Neural crest cell (in vitro differentiated cells): ENCODE results near the gene SEMA3B. TPM values are rescaled to one million over a fixed set of nuclear protein-coding genes. Genes with fewer than 3 reads are reported as not detected.
A peak's percentile ranks its signal among the peaks of the same experiment; 100 is the strongest.

ENCODE experiments used
- DNase-seq: peaks from one replicate; pipeline ENCODE4 v3.0.0; 2021; ENCODE audit warnings: low read depth, mixed read lengths, low spot score
- H3K27ac Mint-ChIP-seq: one replicate; pipeline ENCODE4 v1.8.0; 2021; ENCODE audit warnings: mild to moderate bottlenecking, mixed read lengths; ENCODE audit not compliant: unreplicated experiment
- H3K27me3 Mint-ChIP-seq: 2 replicates; pipeline ENCODE4 v1.8.0; 2021; ENCODE audit warnings: low read depth, mild to moderate bottlenecking, mixed read lengths
- H3K36me3 Mint-ChIP-seq: 2 replicates; pipeline ENCODE4 v1.8.0; 2021; ENCODE audit warnings: low read depth, mild to moderate bottlenecking, mixed read lengths
- H3K4me1 Mint-ChIP-seq: 2 replicates; pipeline ENCODE4 v1.8.0; 2021; ENCODE audit warnings: mixed read lengths
- H3K4me3 Mint-ChIP-seq: one replicate; pipeline ENCODE4 v1.8.0; 2021; ENCODE audit warnings: mild to moderate bottlenecking, mixed read lengths
- H3K9me3 Mint-ChIP-seq: 2 replicates; pipeline ENCODE4 v1.8.0; 2021; ENCODE audit warnings: mixed read lengths
- total RNA-seq: library from RNA; stranded (reverse); gene quantifications from 2 replicates; pipeline ENCODE4 v1.2.1, GENCODE V29; 2021
- TF ChIP-seq, protein P1 (sequence below): fragments of 200-600 bp; sonication (generic); conservative IDR thresholded peaks from 2 replicates; pipeline ENCODE4 v1.5.0; 2021; ENCODE audit warnings: antibody characterized with exemption, mild to moderate bottlenecking

The SEMA3B gene
- total RNA-seq, 1 donor from 2014 or later, result 2.9 TPM

DNA sequence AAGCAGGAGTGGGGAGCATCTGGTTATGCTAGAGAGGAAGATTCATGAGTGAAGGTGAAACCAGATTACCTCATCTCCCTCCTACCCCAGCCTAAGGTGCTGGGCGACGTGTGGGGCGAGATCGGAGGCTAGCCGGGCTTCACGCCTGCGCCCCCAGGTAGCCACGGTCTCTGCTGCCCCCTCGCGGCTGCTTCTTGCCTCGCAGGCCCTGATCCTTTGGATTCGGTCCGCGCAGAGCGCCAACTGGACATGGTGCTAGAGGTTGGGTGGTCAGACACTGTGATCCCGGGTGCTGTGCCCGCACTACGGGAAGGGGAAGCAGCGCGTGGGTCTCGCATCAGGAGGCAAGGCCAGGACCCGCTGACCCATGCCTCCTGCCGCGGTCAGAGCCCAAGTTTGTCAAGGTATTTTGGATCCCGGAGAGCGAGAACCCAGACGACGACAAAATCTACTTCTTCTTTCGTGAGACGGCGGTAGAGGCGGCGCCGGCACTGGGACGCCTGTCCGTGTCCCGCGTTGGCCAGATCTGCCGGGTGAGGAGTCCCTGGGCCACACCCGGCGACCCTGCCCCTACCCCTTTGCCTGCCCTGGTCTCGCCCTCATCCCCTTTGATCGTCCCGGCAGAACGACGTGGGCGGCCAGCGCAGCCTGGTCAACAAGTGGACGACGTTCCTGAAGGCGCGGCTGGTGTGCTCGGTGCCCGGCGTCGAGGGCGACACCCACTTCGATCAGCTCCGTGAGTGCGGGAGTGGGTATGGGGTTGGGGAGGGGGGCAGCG, 4.2 kb downstream of the SEMA3B start:
- no peaks in the 10 kb centered on the region for H3K9me3 Mint-ChIP-seq
- H3K4me3 Mint-ChIP-seq, result peak overlapping the region; percentile 81

DNA sequence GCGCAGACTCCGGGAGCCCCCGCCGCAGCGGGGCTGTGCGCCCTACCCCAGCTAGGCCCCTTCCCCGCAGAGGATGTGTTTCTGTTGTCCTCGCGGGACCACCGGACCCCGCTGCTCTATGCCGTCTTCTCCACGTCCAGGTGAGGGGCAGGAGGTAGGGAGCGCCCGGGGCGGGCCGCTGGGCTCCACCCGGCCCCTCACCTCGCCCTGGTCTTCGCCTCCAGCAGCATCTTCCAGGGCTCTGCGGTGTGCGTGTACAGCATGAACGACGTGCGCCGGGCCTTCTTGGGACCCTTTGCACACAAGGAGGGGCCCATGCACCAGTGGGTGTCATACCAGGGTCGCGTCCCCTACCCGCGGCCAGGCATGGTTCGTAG, 4.7 kb downstream of the SEMA3B start:
- no peaks in the 10 kb centered on the region for H3K9me3 Mint-ChIP-seq
- H3K27ac Mint-ChIP-seq, result no peak overlapping the region
- DNase-seq, result no peak
- H3K27me3 Mint-ChIP-seq, result peaks cover 42% of the 10 kb centered on the region
- no peaks in the 10 kb centered on the region for H3K36me3 Mint-ChIP-seq
- H3K4me1 Mint-ChIP-seq, result peaks cover 34% of the 10 kb centered on the region
- no peak overlapping the region for H3K4me3 Mint-ChIP-seq
- TF ChIP-seq, protein P1, sequence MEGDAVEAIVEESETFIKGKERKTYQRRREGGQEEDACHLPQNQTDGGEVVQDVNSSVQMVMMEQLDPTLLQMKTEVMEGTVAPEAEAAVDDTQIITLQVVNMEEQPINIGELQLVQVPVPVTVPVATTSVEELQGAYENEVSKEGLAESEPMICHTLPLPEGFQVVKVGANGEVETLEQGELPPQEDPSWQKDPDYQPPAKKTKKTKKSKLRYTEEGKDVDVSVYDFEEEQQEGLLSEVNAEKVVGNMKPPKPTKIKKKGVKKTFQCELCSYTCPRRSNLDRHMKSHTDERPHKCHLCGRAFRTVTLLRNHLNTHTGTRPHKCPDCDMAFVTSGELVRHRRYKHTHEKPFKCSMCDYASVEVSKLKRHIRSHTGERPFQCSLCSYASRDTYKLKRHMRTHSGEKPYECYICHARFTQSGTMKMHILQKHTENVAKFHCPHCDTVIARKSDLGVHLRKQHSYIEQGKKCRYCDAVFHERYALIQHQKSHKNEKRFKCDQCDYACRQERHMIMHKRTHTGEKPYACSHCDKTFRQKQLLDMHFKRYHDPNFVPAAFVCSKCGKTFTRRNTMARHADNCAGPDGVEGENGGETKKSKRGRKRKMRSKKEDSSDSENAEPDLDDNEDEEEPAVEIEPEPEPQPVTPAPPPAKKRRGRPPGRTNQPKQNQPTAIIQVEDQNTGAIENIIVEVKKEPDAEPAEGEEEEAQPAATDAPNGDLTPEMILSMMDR, result no peak

More for the DNA sequence above, 4.2 kb downstream of the SEMA3B start:
- peak; percentile 98 for DNase-seq
- peaks cover 43% of the 10 kb centered on the region for H3K27me3 Mint-ChIP-seq
- H3K4me1 Mint-ChIP-seq, result peaks cover 35% of the 10 kb centered on the region
- TF ChIP-seq, protein P1, result peak; percentile 99
- no peak overlapping the region for H3K27ac Mint-ChIP-seq
- H3K36me3 Mint-ChIP-seq, result no peaks in the 10 kb centered on the region

DNA sequence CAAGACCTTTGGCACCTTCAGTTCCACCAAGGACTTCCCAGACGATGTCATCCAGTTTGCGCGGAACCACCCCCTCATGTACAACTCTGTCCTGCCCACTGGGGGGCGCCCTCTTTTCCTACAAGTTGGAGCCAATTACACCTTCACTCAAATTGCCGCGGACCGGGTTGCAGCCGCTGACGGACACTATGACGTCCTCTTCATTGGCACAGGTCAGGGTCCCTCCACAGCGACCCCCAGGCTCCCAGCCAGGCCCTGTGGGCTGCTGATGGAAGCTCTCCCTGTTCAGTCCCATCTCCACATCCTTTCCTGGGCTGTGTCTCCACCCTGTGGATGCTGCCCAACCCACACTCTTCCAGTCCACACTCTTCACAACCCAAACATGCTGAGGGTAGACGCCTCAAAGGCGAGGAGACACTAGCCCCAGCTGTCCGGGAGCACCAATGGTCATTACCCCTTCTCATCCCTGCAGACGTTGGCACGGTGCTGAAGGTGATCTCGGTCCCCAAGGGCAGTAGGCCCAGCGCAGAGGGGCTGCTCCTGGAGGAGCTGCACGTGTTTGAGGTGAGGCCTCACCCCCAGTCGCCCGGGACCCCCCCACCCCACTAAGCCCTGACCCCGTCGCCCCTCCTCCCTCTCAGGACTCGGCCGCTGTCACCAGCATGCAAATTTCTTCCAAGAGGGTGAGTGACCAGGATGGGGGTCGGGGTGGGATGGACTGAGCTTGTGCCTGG, 5.6 kb downstream of the SEMA3B start:
- TF ChIP-seq, protein P1, result peak; percentile 83
- Mint-ChIP-seq H3K36me3 (no peaks in the 10 kb centered on the region), H3K27ac (no peak overlapping the region), H3K27me3 (peaks cover 41% of the 10 kb centered on the region), H3K4me1 (peaks cover 33% of the 10 kb centered on the region), H3K9me3 (no peaks in the 10 kb centered on the region), H3K4me3 (peak overlapping the region; percentile 54)
- peak; percentile 54 for DNase-seq

DNA sequence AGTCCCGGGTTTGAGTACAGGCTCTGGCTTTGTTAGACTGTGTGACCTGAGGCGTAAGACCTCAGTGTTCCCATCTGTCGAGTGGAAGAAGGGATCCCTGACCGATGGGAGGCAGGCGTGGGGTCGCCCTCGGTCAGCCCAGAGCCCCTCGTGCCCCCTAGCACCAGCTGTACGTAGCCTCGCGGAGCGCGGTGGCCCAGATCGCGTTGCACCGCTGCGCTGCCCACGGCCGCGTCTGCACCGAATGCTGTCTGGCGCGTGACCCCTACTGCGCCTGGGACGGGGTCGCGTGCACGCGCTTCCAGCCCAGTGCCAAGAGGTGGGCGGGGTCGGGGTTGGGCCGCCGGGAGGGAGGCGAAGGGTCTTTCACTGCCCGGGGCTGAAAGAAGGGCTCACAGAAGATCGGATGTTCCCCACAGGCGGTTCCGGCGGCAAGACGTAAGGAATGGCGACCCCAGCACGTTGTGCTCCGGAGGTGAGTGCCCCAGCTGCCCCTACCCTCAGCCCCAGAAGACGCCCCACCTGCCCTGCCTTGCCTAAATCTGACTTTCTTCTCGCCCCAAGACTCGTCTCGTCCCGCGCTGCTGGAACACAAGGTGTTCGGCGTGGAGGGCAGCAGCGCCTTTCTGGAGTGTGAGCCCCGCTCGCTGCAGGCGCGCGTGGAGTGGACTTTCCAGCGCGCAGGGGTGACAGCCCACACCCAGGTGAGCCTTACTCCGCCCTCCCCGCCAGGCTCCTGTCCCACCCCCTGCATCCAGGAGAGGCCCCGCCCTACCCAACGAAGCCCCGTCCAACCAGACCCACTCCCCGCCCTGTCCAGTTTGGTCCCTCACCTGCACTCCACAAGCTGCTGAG, 6.4 kb downstream of the SEMA3B start:
- TF ChIP-seq, protein P1, result no peak
- Mint-ChIP-seq H3K36me3 (no peaks in the 10 kb centered on the region), H3K9me3 (no peaks in the 10 kb centered on the region), H3K4me1 (peaks cover 33% of the 10 kb centered on the region), H3K4me3 (peak overlapping the region; percentile 44), H3K27ac (no peak overlapping the region), H3K27me3 (peaks cover 41% of the 10 kb centered on the region)
- DNase-seq, result peak; percentile 37

DNA sequence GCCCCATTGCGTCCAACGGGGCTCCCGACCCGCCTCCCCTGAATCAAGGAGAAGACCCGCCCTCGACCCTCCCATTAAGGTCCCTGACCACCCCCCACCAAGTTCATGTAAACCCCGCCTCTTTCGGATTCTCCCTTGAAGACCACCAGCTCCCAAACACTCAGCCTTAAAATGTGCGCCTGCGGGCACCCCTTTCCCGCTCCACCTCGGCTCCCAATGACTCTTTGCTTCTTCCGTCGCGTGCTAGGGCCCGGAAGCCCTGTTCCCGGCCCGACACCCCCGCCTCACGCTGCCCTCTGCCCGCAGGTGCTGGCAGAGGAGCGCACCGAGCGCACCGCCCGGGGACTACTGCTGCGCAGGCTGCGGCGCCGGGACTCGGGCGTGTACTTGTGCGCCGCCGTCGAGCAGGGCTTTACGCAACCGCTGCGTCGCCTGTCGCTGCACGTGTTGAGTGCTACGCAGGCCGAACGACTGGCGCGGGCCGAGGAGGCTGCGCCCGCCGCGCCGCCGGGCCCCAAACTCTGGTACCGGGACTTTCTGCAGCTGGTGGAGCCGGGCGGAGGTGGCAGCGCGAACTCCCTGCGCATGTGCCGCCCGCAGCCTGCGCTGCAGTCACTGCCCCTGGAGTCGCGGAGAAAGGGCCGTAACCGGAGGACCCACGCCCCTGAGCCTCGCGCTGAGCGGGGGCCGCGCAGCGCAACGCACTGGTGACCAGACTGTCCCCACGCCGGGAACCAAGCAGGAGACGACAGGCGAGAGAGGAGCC, 7.2 kb downstream of the SEMA3B start:
- H3K4me3 Mint-ChIP-seq, result no peak overlapping the region
- TF ChIP-seq, protein P1, result no peak
- no peak overlapping the region for H3K27ac Mint-ChIP-seq
- H3K9me3 Mint-ChIP-seq, result no peaks in the 10 kb centered on the region
- no peaks in the 10 kb centered on the region for H3K36me3 Mint-ChIP-seq
- no peak for DNase-seq
- H3K4me1 Mint-ChIP-seq, result peaks cover 33% of the 10 kb centered on the region
- peaks cover 41% of the 10 kb centered on the region for H3K27me3 Mint-ChIP-seq
